Prostate gland (tissue), 2 donors: ENCODE results near the gene GRK1. TPM values are rescaled to one million over a fixed set of nuclear protein-coding genes. Genes with fewer than 3 reads are reported as not detected.

Source experiments
- DNase-seq: peaks from one replicate; pipeline ENCODE4 v3.0.0-alpha.2; 2019; ENCODE audit warnings: low spot score
- H3K27ac ChIP-seq, 2 donors: fragments of 200-600 bp; sonication (generic); 2 replicates each; pipeline ENCODE4 v1.5.1; 2017 to 2019
- H3K27me3 ChIP-seq: fragments of 200-600 bp; sonication (generic); replicated peaks from 2 replicates; pipeline ENCODE4 v1.5.1; 2019; ENCODE audit not compliant: insufficient read depth
- H3K36me3 ChIP-seq, 2 donors: fragments of 200-600 bp; sonication (generic); 1 replicate in 1 of 2; 2 replicates in 1 of 2; pipeline versions ENCODE4 v1.5.1 to v1.8.1; 2017 to 2019
- H3K4me1 ChIP-seq: fragments of 200-600 bp; sonication (generic); replicated peaks from 2 replicates; pipeline ENCODE4 v1.5.1; 2019
- H3K4me3 ChIP-seq, 2 donors: fragments of 200-600 bp; sonication (generic); 2 replicates each; pipeline ENCODE4 v1.5.1; 2017 to 2019
- H3K9me3 ChIP-seq: fragments of 200-600 bp; sonication (generic); 2 replicates; pipeline ENCODE4 v1.5.1; 2017
- CTCF ChIP-seq, 4 experiments: fragments of 200-600 bp in 2 of 4; fragments of 450-650 bp in 2 of 4; sonication (generic) in 2 of 4; IDR thresholded peaks; 1 replicate in 3 of 4; 2 replicates in 1 of 4; pipeline ENCODE4 v1.5.1; 2016 to 2019; ENCODE audit warnings: antibody characterized with exemption in 4 of 4, mild to moderate bottlenecking in 2 of 4, moderate library complexity in 2 of 4
- POLR2A ChIP-seq: fragments of 450-650 bp; IDR thresholded peaks from one replicate; pipeline ENCODE4 v1.6.1; 2016; ENCODE audit warnings: antibody characterized with exemption, mild to moderate bottlenecking
- POLR2AphosphoS5 ChIP-seq: sonication (generic); formaldehyde crosslinking; IDR thresholded peaks from one replicate; pipeline ENCODE4 v1.6.1; 2017; ENCODE audit warnings: antibody characterized with exemption
- WGBS: methylation state at CpG from one replicate; pipeline ENCODE4 v1.1.5; 2018; 5-methylcytosine and 5-hydroxymethylcytosine counted together
- intact Hi-C: fragments of 100-400 bp; cut with DNase I; formaldehyde crosslinking; loops from one replicate; pipeline ENCODE4 v1.14.2; 2022
- total RNA-seq, 2 donors: library from RNA; depleted of rRNA; stranded (reverse); fragments of >200 nt; gene quantifications; one replicate each; pipeline ENCODE4 v1.1.0, GENCODE V29; 2016

The GRK1 gene
- total RNA-seq, 2 donors from 2014 or later = 0.23 TPM; not detected in 1

GRCh38 chr13:113731192-113732175, 64.5 kb downstream of the GRK1 start:
- Histone ChIP-seq H3K36me3 (no peaks in the 10 kb centered on the region), H3K4me1 (no peaks in the 10 kb centered on the region), H3K27me3 (peaks cover 5% of the 10 kb centered on the region), H3K27ac (no peak overlapping the region), H3K4me3 (no peak overlapping the region), H3K9me3 (no peaks in the 10 kb centered on the region)
- intact Hi-C loops = no loop called here
- no peak for DNase-seq
- WGBS = 86% methylated on average over 31 of the region's 32 CpGs
- no peak for TF ChIP-seq POLR2A
- no peak for TF ChIP-seq CTCF (IDR thresholded peaks at IDR 0.05)
- TF ChIP-seq POLR2AphosphoS5 = no peak

GRCh38 chr13:113732176-113732960, 65.3 kb downstream of the GRK1 start:
- Histone ChIP-seq H3K27ac (no peak overlapping the region), H3K4me1 (no peaks in the 10 kb centered on the region), H3K27me3 (peaks cover 5% of the 10 kb centered on the region), H3K4me3 (no peak overlapping the region), H3K36me3 (no peaks in the 10 kb centered on the region), H3K9me3 (no peaks in the 10 kb centered on the region)
- no peak for DNase-seq
- intact Hi-C loops = no loop called here
- no peak for TF ChIP-seq CTCF (IDR thresholded peaks at IDR 0.05)
- no peak for TF ChIP-seq POLR2AphosphoS5
- TF ChIP-seq POLR2A = no peak
- WGBS = 79% methylated on average over 29 of the region's 29 CpGs

DNA sequence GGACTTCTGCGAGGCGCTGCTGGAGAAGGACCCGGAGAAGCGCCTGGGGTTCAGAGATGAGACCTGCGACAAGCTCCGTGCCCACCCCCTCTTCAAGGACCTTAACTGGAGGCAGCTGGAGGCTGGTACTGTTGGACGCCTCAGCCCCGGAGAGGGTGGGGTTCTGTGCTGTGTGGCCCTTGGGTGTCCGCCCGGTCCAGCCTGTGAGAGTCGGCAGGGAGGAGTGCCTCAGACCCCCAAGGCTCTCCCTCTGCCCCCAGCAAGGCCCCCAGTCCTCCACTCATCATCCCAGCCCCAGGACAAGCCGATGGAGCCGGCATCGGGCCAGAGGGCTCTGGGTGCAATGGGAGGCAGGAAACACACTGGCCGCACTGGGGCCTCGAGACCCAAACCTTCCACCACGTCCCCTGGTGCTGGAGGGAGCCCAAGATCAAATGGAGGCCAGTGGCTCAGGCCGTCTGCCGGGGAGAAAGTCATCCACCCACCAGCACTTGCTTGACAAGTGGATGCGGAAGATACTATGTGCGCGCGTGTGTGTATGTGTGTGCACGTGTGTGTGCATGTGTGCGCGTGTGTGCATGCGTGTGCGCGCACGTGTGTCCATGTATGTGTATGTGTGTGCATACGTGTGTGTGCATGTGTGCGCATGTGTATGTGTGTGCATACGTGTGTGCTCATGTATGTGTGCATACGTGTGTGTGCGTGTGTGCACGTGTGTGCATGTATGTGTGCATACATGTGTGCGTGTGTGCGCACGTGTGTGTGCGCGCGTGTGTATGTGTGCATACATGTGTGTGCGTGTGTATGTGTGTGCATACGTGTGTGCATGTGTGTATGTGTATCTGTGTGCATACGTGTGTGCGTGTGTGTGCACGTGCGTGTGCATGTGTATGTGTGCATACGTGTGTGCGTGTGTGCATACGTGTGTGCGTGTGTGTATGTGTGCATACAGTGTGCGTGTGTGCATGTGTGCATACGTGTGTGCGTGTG, 66.2 kb downstream of the GRK1 start:
- no peaks in the 10 kb centered on the region for H3K4me1 ChIP-seq
- H3K36me3 ChIP-seq = no peaks in the 10 kb centered on the region
- no peak overlapping the region for H3K4me3 ChIP-seq
- no peak overlapping the region for H3K27ac ChIP-seq
- WGBS = 86% methylated on average over 55 of the region's 55 CpGs
- no peak for DNase-seq
- H3K27me3 ChIP-seq = peaks cover 5% of the 10 kb centered on the region
- TF ChIP-seq POLR2AphosphoS5 (no peak), CTCF (IDR thresholded peaks at IDR 0.05) (no peak), POLR2A (no peak)
- intact Hi-C loops = no loop called here
- no peaks in the 10 kb centered on the region for H3K9me3 ChIP-seq

DNA sequence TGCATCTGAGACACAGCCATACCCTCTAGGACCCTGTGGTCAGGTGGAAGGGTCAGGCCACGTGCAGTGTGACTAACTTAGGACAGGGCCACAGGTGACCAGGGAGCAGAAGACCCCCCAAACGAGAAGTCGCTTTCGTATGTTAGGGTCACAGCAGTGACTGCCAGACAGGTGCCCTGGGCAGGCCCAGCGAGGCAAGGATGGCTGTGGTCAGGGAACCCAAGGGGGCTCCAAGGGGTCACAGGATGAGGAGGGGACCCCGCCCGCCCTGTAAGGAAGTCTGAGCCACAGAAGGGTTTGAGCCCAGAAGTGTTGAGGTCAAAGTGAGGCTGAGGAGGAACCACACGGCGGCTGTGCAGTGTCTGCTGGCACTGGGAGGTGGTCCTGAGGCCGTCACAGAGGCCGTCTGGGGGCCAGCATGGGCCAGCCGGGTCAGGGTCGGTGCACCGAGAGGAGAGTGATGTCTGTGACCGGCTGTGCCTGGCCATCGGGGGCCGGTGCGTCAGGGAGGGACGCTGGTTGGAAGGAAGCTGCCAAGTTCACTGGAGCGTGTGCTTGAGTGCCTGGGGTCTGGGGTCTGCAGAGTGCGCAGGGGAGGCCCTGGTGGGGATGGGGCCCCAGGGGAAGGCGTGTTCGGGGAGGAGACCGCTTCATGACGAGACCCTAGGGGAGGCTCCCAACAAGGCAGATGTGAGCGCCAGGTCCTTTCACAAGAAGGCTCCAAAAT, 67.2 kb downstream of the GRK1 start:
- no peaks in the 10 kb centered on the region for H3K36me3 ChIP-seq
- no peaks in the 10 kb centered on the region for H3K4me1 ChIP-seq
- no peak overlapping the region for H3K4me3 ChIP-seq
- 84% methylated on average over 26 of the region's 26 CpGs for WGBS
- no peak for DNase-seq
- no peaks in the 10 kb centered on the region for H3K9me3 ChIP-seq
- no peak overlapping the region for H3K27ac ChIP-seq
- intact Hi-C loops = no loop called here
- no peak for TF ChIP-seq POLR2AphosphoS5
- no peak for TF ChIP-seq CTCF (IDR thresholded peaks at IDR 0.05)
- no peak for TF ChIP-seq POLR2A
- peaks cover 2% of the 10 kb centered on the region for H3K27me3 ChIP-seq
